SK-N-MC (cell line): ENCODE results near the gene SLC45A2.

Experiments
- EZH2 ChIP-seq: fragments of 200-600 bp; sonication (generic); IDR thresholded peaks from one replicate; pipeline ENCODE4 v1.6.1; 2017; ENCODE audit warnings: antibody characterized with exemption
- FOXP2 ChIP-seq: optimal IDR thresholded peaks from 2 replicates; pipeline ENCODE3; 2011; ENCODE audit warnings: mild to moderate bottlenecking, moderate library complexity; ENCODE audit not compliant: insufficient read depth; ENCODE audit errors: extremely low read length, control extremely low read depth
- POLR2AphosphoS5 ChIP-seq: IDR thresholded peaks from 2 replicates; pipeline ENCODE4 v1.6.1; 2012; ENCODE audit warnings: mild to moderate bottlenecking, low read depth, low read length, borderline replicate concordance

- TF ChIP-seq EZH2, result no peak
- no peak for TF ChIP-seq POLR2AphosphoS5
- no peak for TF ChIP-seq FOXP2
These were observed 46.0 kb downstream of the SLC45A2 start for GRCh38 chr5:33938507-33938796.
